Measurements from ENCODE around the gene SCRT2. TPM values are rescaled to one million over a fixed set of nuclear protein-coding genes. Genes with fewer than 3 reads are reported as not detected.

SCRT2 gene
- polyA plus RNA-seq, 1 of the 3 experiments (the other 2 are of a cell fraction) = not detected

DNA sequence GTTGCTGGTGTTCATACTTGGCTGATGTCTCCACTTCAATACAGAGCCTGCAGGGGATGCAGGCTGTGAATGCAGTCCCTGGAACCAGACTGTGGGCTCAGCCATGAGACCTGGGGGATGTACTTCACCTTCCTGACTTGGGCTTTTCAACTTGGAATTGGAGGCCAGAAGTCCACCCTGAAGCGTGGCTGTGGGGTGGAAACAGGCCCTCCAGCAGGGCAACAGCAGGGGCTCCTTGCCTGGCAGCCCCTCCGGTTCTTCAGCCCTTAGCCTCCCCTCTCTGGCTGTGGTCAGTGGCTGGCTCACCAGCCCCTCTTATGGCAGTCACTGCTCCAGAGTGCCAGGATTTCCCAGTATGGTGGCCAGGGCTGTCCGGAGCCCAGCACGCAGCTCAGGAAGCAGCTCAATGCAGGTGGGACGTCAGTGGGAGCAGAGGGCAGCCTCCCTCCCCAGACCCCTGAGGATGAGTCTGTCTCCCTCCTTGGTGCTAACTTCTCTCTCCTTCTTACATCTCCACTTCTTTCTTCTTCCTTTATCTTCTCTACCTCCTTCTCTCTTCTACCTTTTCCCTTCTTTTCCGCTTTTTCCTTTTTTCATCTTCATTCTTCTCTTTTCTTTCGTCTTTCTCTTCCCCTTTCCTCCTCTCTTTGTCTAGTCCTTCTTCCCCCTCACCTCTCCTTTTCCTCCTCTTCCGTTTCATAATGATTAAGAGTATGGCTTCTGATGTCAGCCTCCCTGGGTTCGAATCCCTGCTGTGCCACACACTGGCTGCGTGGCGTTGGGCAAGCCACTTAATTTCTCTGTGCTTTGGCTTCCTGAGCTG lies 47.4 kb upstream of the SCRT2 start:
- TF ChIP-seq TEAD4 (IDR thresholded peaks at IDR 0.05; ENCODE audit: borderline replicate concordance, insufficient read depth) (no peak), TCF12 (IDR thresholded peaks at IDR 0.05) (no peak), EP300 (IDR thresholded peaks at IDR 0.05; ENCODE audit: borderline replicate concordance in 1 of 2, low read depth in 1 of 2, low read length in 1 of 2) (no peak), POLR2AphosphoS5 (IDR thresholded peaks at IDR 0.05; ENCODE audit: low read depth, low read length) (no peak), MXI1 (IDR thresholded peaks at IDR 0.05; ENCODE audit: low read depth, low read length) (no peak), FOXJ3 (CRISPR knock-in tag; IDR thresholded peaks at IDR 0.05) (no peak), FOXM1 (IDR thresholded peaks at IDR 0.05; ENCODE audit: low read depth) (no peak), YY1 (IDR thresholded peaks at IDR 0.05; ENCODE audit: low read depth) (no peak)
- TF ChIP-seq, protein P1, sequence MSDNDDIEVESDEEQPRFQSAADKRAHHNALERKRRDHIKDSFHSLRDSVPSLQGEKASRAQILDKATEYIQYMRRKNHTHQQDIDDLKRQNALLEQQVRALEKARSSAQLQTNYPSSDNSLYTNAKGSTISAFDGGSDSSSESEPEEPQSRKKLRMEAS (IDR thresholded peaks at IDR 0.05; ENCODE audit: low read depth) = no peak
- TF ChIP-seq, protein P2, sequence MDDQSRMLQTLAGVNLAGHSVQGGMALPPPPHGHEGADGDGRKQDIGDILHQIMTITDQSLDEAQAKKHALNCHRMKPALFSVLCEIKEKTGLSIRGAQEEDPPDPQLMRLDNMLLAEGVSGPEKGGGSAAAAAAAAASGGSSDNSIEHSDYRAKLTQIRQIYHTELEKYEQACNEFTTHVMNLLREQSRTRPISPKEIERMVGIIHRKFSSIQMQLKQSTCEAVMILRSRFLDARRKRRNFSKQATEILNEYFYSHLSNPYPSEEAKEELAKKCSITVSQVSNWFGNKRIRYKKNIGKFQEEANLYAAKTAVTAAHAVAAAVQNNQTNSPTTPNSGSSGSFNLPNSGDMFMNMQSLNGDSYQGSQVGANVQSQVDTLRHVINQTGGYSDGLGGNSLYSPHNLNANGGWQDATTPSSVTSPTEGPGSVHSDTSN (IDR thresholded peaks at IDR 0.05) = no peak
- TF ChIP-seq, protein P3, sequence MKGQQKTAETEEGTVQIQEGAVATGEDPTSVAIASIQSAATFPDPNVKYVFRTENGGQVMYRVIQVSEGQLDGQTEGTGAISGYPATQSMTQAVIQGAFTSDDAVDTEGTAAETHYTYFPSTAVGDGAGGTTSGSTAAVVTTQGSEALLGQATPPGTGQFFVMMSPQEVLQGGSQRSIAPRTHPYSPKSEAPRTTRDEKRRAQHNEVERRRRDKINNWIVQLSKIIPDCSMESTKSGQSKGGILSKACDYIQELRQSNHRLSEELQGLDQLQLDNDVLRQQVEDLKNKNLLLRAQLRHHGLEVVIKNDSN (IDR thresholded peaks at IDR 0.05; ENCODE audit: borderline replicate concordance, low read depth) = no peak
- TF ChIP-seq, protein P4, sequence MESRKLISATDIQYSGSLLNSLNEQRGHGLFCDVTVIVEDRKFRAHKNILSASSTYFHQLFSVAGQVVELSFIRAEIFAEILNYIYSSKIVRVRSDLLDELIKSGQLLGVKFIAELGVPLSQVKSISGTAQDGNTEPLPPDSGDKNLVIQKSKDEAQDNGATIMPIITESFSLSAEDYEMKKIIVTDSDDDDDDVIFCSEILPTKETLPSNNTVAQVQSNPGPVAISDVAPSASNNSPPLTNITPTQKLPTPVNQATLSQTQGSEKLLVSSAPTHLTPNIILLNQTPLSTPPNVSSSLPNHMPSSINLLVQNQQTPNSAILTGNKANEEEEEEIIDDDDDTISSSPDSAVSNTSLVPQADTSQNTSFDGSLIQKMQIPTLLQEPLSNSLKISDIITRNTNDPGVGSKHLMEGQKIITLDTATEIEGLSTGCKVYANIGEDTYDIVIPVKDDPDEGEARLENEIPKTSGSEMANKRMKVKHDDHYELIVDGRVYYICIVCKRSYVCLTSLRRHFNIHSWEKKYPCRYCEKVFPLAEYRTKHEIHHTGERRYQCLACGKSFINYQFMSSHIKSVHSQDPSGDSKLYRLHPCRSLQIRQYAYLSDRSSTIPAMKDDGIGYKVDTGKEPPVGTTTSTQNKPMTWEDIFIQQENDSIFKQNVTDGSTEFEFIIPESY (IDR thresholded peaks at IDR 0.05; ENCODE audit: borderline replicate concordance, low read depth) = no peak
- Histone ChIP-seq H3K9me3 (no peaks in the 10 kb centered on the region), H2AFZ (ENCODE audit: low read depth) (no peak overlapping the region), H3K27me3 (ENCODE audit: insufficient read depth) (peaks cover 4% of the 10 kb centered on the region; the same call in 1 of the 2 replicates), H3K4me2 (no peak overlapping the region), H3K9ac (no peak overlapping the region), H3K9me2 (no peaks in the 10 kb centered on the region), H4K20me1 (ENCODE audit: insufficient read depth) (no peaks in the 10 kb centered on the region), H3K4me1 (ENCODE audit: control insufficient read depth in 1 of 2, insufficient read depth in 2 of 2, low read depth in 1 of 2, low read length in 1 of 2) (no peaks in the 10 kb centered on the region), H3K79me2 (ENCODE audit: insufficient read depth) (no peaks in the 10 kb centered on the region), H3K27ac (ENCODE audit: low read depth in 2 of 2, low read length in 1 of 2) (no peak overlapping the region), H3K36me3 (replicated peaks in 1 of 2; ENCODE audit: control insufficient read depth in 1 of 2, insufficient read depth in 2 of 2, low read length in 1 of 2) (no peaks in the 10 kb centered on the region), H3F3A (replicated peaks; ENCODE audit: insufficient read depth) (no peaks in the 10 kb centered on the region), H3K4me3 (ENCODE audit: low read depth in 2 of 2, low read length in 1 of 2) (no peak overlapping the region)
- DNase-seq = no peak
- ChIA-PET POLR2A (interaction anchor here (1.0 kb wide), 2 partner anchors 48 to 72 kb away, joined by 3 to 5 read pairs; no protein-coding TSS in a partner anchor), CTCF (interaction anchor here (0.6 to 3.4 kb wide), 5 partner anchors 13 to 161 kb away, joined by 4 to 13 read pairs (median 6); no protein-coding TSS in a partner anchor)
- 52% methylated on average over 8 of the region's 11 CpGs for WGBS (ENCODE audit: low lambda C conversion rate)

All from SK-N-SH (cell line).